ENCODE data around the gene CPEB4. TPM values are rescaled to one million over a fixed set of nuclear protein-coding genes. Genes with fewer than 3 reads are reported as not detected.

CPEB4 gene
- polyA plus RNA-seq (2012; ENCODE audit: insufficient read length, low read depth): 6.3 TPM

GRCh38 chr5:173887610-173888472, at the start of gene CPEB4:
TSS of gene CPEB4 (plus strand) at chr5:173888349. CDS start at chr5:173889734, 1,385 bp downstream.
- TF ChIP-seq POLR2AphosphoS5 (IDR thresholded peaks at IDR 0.05; ENCODE audit: low read depth, low read length) (peak; percentile 77; the same call in 1 of the 2 replicates), FOXP2 (optimal IDR thresholded peaks at IDR 0.05; ENCODE audit: borderline replicate concordance, extremely low read depth, extremely low read length, insufficient read depth) (peak; percentile 18), SIN3A (IDR thresholded peaks at IDR 0.05; ENCODE audit: borderline replicate concordance, insufficient read depth, low read length) (peak; percentile 100), TAF1 (IDR thresholded peaks at IDR 0.05; ENCODE audit: borderline replicate concordance, insufficient read depth, low read length) (peak; percentile 97)
- TF ChIP-seq, protein P1, sequence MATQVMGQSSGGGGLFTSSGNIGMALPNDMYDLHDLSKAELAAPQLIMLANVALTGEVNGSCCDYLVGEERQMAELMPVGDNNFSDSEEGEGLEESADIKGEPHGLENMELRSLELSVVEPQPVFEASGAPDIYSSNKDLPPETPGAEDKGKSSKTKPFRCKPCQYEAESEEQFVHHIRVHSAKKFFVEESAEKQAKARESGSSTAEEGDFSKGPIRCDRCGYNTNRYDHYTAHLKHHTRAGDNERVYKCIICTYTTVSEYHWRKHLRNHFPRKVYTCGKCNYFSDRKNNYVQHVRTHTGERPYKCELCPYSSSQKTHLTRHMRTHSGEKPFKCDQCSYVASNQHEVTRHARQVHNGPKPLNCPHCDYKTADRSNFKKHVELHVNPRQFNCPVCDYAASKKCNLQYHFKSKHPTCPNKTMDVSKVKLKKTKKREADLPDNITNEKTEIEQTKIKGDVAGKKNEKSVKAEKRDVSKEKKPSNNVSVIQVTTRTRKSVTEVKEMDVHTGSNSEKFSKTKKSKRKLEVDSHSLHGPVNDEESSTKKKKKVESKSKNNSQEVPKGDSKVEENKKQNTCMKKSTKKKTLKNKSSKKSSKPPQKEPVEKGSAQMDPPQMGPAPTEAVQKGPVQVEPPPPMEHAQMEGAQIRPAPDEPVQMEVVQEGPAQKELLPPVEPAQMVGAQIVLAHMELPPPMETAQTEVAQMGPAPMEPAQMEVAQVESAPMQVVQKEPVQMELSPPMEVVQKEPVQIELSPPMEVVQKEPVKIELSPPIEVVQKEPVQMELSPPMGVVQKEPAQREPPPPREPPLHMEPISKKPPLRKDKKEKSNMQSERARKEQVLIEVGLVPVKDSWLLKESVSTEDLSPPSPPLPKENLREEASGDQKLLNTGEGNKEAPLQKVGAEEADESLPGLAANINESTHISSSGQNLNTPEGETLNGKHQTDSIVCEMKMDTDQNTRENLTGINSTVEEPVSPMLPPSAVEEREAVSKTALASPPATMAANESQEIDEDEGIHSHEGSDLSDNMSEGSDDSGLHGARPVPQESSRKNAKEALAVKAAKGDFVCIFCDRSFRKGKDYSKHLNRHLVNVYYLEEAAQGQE (IDR thresholded peaks at IDR 0.05; ENCODE audit: insufficient read depth in 1 of 2, low read depth in 2 of 2, low read length in 2 of 2): no peak

GRCh38 chr5:173839117-173839713, 48.9 kb upstream of the CPEB4 start:
- no peak for TF ChIP-seq TAF1 (IDR thresholded peaks at IDR 0.05; ENCODE audit: borderline replicate concordance, insufficient read depth, low read length)
- TF ChIP-seq SIN3A (IDR thresholded peaks at IDR 0.05; ENCODE audit: borderline replicate concordance, insufficient read depth, low read length): no peak

DNA sequence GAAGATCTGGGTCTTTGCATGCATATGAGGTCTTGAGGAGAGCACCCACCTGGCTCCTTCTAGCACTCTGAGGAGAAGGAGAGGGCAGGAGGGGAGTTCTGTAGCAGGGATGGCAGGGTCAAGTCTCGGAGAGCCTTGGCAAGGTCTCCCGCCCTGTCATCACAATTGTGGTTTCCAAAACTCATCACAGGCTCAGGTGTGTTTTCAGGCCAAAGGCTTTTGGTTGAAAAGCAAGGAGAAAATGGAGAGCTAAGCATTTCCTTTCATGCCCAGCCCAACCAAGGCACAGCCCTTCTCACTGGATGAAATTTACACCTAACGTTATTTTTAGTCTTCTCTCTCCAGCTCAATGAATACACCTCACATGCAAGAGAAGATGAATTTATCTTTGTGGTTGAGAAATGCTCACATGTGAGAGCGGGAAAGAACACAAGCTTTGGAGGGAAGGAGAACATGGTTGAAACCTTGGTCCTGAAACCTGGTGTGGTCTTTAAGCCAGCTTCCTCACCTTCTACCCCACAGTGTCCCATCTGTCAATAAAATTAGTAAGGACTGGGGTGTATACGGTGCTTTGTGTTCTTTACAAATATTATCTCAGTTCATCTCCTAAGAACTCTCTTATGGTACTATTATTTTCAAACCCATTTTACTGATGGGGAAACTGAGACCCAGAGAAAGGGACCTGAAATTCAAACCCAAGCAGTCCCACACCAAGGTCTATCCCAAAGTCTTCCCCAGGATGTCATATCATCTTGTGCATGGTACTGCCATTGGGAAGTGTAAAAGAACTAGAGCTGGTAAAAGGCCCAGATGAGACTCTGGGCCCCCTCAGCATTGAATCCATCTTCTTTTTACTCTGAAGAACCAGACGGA, 47.8 kb upstream of the CPEB4 start:
- TF ChIP-seq FOXP2 (optimal IDR thresholded peaks at IDR 0.05; ENCODE audit: borderline replicate concordance, extremely low read depth, extremely low read length, insufficient read depth) (no peak), POLR2AphosphoS5 (IDR thresholded peaks at IDR 0.05; ENCODE audit: low read depth, low read length) (no peak), TAF1 (IDR thresholded peaks at IDR 0.05; ENCODE audit: borderline replicate concordance, insufficient read depth, low read length) (no peak), SIN3A (IDR thresholded peaks at IDR 0.05; ENCODE audit: borderline replicate concordance, insufficient read depth, low read length) (no peak)
- TF ChIP-seq, protein P1 (IDR thresholded peaks at IDR 0.05; ENCODE audit: insufficient read depth in 1 of 2, low read depth in 2 of 2, low read length in 2 of 2): no peak

GRCh38 chr5:173841710-173842109, 46.4 kb upstream of the CPEB4 start:
- TF ChIP-seq TAF1 (IDR thresholded peaks at IDR 0.05; ENCODE audit: borderline replicate concordance, insufficient read depth, low read length): no peak
- TF ChIP-seq SIN3A (IDR thresholded peaks at IDR 0.05; ENCODE audit: borderline replicate concordance, insufficient read depth, low read length): no peak
- TF ChIP-seq, protein P1 (IDR thresholded peaks at IDR 0.05; ENCODE audit: insufficient read depth in 1 of 2, low read depth in 2 of 2, low read length in 2 of 2): no peak
- no peak for TF ChIP-seq POLR2AphosphoS5 (IDR thresholded peaks at IDR 0.05; ENCODE audit: low read depth, low read length)
- TF ChIP-seq FOXP2 (optimal IDR thresholded peaks at IDR 0.05; ENCODE audit: borderline replicate concordance, extremely low read depth, extremely low read length, insufficient read depth): no peak

DNA sequence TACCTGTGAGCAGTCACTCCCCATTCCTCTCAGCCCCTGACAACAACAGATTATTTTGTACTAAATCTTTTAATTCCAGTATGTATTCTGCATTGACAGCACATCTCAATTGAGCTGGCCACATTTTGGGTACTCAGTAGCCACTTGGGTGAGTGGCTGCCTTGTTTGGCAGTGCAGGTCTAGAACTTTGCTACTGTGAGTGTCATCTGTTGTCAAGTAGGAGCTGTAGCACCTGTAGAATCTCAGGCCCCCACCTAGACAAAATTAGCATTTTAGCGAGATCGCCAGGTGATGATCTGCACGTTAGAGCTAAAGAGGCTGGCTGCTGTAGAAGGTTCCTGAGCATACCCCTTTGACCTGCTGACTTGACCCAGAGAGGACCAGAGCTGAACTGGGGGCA, 44.4 kb upstream of the CPEB4 start:
- no peak for TF ChIP-seq POLR2AphosphoS5 (IDR thresholded peaks at IDR 0.05; ENCODE audit: low read depth, low read length)
- TF ChIP-seq TAF1 (IDR thresholded peaks at IDR 0.05; ENCODE audit: borderline replicate concordance, insufficient read depth, low read length): no peak
- TF ChIP-seq, protein P1 (IDR thresholded peaks at IDR 0.05; ENCODE audit: insufficient read depth in 1 of 2, low read depth in 2 of 2, low read length in 2 of 2): no peak
- no peak for TF ChIP-seq FOXP2 (optimal IDR thresholded peaks at IDR 0.05; ENCODE audit: borderline replicate concordance, extremely low read depth, extremely low read length, insufficient read depth)
- TF ChIP-seq SIN3A (IDR thresholded peaks at IDR 0.05; ENCODE audit: borderline replicate concordance, insufficient read depth, low read length): no peak

Measured in PFSK-1 (cell line).